ENCODE data around the gene FAM156B.
"Not testable (repeated sequence)": the region's sequence is repeated elsewhere in the genome, so short reads cannot be mapped to it uniquely, and the experiment has no call there.

DNA sequence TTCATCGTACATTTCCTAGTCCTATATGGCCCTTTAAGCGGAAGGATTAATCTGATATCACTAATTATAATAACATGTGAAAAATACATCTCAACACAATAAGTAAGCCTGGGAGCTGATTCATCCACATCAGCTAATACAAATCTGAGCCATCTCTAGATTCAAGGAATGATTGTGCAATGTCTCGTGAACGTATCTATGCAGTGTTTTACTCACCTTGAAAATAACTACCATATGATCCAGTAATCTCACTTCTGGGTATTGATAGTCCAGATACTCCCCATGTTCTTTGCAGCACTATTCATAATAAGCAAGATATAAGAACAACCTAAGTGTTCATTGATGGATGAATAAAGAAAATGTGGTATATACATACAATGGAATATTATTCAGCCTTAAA, 43.6 kb downstream of the FAM156B start:
- TF ChIP-seq CTCF, POLR2A (IDR thresholded peaks at IDR 0.05): not testable (repeated sequence)
